Calu3 (cell line): ENCODE measurements around the gene ARHGAP6. TPM values are rescaled to one million over a fixed set of nuclear protein-coding genes. Genes with fewer than 3 reads are reported as not detected.
A peak's percentile ranks its signal among the peaks of the same experiment; 100 is the strongest.

Experiments used
- BruUV-seq: library from RNA; stranded (reverse); fragments of 400-500 nt; replicated peaks from 2 replicates; lab custom pipeline; 2021; lab: Mats Ljungman, UMichigan
- CTCF ChIA-PET: fragments of 300-600 bp; sonication (Branson Sonifier 250); formaldehyde crosslinking; loops from one replicate; lab custom pipeline; 2022; ENCODE audit warnings: antibody characterized with exemption; lab: Charles Lee
- DNase-seq: peaks from one replicate; pipeline ENCODE4 v3.0.0; 2022
- H3K27ac Mint-ChIP-seq: one replicate; pipeline ENCODE4 v1.8.0; 2022; ENCODE audit warnings: mixed read lengths; ENCODE audit not compliant: unreplicated experiment
- H3K27me3 Mint-ChIP-seq: one replicate; pipeline ENCODE4 v1.8.0; 2022; ENCODE audit warnings: mixed read lengths; ENCODE audit not compliant: unreplicated experiment
- H3K36me3 Mint-ChIP-seq: one replicate; pipeline ENCODE4 v1.8.0; 2022; ENCODE audit warnings: mild to moderate bottlenecking, moderate library complexity, mixed read lengths; ENCODE audit not compliant: insufficient read depth, unreplicated experiment
- H3K4me1 Mint-ChIP-seq: one replicate; pipeline ENCODE4 v1.8.0; 2022; ENCODE audit warnings: mild to moderate bottlenecking, low read depth, mixed read lengths; ENCODE audit not compliant: unreplicated experiment
- H3K4me3 Mint-ChIP-seq: one replicate; pipeline ENCODE4 v1.8.0; 2022; ENCODE audit warnings: mild to moderate bottlenecking, low read depth, moderate library complexity, mixed read lengths; ENCODE audit not compliant: unreplicated experiment
- H3K9me3 Mint-ChIP-seq: one replicate; pipeline ENCODE4 v1.8.0; 2022; ENCODE audit warnings: low read depth, mixed read lengths; ENCODE audit not compliant: unreplicated experiment
- intact Hi-C: fragments of 100-400 bp; cut with micrococcal nuclease; formaldehyde crosslinking; loops from one replicate; pipeline ENCODE4 v1.10.0; 2022; ENCODE audit not compliant: unreplicated experiment
- total RNA-seq: library from RNA; stranded (reverse); gene quantifications from 2 replicates; pipeline ENCODE4 v1.2.3, GENCODE V29; 2022
- TF ChIP-seq, protein P1 (sequence below): fragments of 200-600 bp; IDR thresholded peaks from one replicate; pipeline ENCODE4 v1.8.0; 2022; ENCODE audit warnings: antibody characterized with exemption; ENCODE audit not compliant: unreplicated experiment

Gene ARHGAP6
- total RNA-seq, 1 experiment from 2014 or later: not detected

DNA sequence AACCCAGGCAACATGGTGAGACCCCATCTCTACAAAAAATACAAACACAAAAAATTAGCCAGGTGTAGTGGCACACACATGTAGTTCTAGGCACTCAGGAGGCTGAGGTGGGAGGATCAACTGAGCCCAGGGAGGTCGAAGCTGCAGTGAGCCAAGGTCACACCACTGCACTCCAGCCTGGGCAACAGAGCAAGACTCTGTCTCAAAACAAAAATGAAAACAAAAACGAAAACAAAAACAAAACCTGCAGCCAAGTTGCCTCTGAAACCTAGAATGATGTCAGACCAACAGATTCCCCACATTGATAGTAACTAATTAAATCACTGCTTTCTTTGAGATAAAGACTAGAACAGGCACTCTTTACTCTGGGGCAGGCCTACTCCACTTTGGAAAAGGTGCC is 268.0 kb downstream of the ARHGAP6 start:
- CTCF ChIA-PET: no interaction called here
- TF ChIP-seq, protein P1, sequence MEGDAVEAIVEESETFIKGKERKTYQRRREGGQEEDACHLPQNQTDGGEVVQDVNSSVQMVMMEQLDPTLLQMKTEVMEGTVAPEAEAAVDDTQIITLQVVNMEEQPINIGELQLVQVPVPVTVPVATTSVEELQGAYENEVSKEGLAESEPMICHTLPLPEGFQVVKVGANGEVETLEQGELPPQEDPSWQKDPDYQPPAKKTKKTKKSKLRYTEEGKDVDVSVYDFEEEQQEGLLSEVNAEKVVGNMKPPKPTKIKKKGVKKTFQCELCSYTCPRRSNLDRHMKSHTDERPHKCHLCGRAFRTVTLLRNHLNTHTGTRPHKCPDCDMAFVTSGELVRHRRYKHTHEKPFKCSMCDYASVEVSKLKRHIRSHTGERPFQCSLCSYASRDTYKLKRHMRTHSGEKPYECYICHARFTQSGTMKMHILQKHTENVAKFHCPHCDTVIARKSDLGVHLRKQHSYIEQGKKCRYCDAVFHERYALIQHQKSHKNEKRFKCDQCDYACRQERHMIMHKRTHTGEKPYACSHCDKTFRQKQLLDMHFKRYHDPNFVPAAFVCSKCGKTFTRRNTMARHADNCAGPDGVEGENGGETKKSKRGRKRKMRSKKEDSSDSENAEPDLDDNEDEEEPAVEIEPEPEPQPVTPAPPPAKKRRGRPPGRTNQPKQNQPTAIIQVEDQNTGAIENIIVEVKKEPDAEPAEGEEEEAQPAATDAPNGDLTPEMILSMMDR: no peak
- Mint-ChIP-seq H3K36me3 (no peaks in the 10 kb centered on the region), H3K9me3 (no peaks in the 10 kb centered on the region), H3K4me3 (no peak overlapping the region), H3K27ac (no peak overlapping the region), H3K4me1 (no peaks in the 10 kb centered on the region), H3K27me3 (no peaks in the 10 kb centered on the region)
- no TSS peak for BruUV-seq
- intact Hi-C loops: no loop called here
- no peak for DNase-seq

GRCh38 chrX:11395859-11396258 is 269.9 kb downstream of the ARHGAP6 start:
- CTCF ChIA-PET: no interaction called here
- BruUV-seq: no TSS peak
- H3K4me3 Mint-ChIP-seq: no peak overlapping the region
- intact Hi-C loops: no loop called here
- TF ChIP-seq, protein P1: no peak
- no peak overlapping the region for H3K27ac Mint-ChIP-seq
- no peaks in the 10 kb centered on the region for H3K36me3 Mint-ChIP-seq
- no peaks in the 10 kb centered on the region for H3K27me3 Mint-ChIP-seq
- no peak for DNase-seq
- no peaks in the 10 kb centered on the region for H3K4me1 Mint-ChIP-seq
- no peaks in the 10 kb centered on the region for H3K9me3 Mint-ChIP-seq

DNA sequence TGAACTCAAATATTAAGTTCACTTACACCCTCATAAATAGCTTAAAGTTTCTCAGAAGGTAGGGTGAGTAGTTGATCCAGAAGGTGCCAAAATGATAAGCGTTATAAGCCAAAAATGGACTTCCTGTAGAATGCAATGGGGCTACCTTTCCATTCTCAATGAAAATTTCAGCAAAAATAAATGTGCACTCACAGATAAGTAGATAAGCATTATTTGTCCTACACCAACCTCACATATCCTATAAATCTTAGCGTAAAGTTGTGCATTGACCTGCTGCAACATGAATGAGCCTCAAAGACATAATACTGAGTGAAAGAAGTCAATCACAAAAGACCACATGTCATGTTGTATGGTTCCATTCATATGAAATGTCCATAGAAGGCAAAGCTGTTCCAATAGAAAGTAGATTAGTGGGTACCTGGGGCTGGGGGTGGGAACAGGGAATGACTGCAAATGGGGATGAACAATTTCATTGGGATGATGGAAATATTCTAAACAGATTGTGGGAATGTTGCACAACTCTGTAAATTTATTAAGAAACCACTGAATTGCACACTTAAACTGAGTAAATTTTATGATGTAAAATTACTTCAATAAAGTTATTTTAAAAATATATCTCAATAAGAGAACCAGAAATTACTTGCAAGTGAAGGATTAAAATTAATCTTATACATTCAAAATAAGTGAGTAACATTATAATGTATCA is 271.6 kb downstream of the ARHGAP6 start:
- no peak overlapping the region for H3K27ac Mint-ChIP-seq
- no peaks in the 10 kb centered on the region for H3K27me3 Mint-ChIP-seq
- H3K9me3 Mint-ChIP-seq: no peaks in the 10 kb centered on the region
- H3K4me1 Mint-ChIP-seq: no peaks in the 10 kb centered on the region
- TF ChIP-seq, protein P1: no peak
- CTCF ChIA-PET: no interaction called here
- H3K4me3 Mint-ChIP-seq: no peak overlapping the region
- BruUV-seq: no TSS peak
- DNase-seq: no peak
- H3K36me3 Mint-ChIP-seq: no peaks in the 10 kb centered on the region
- intact Hi-C loops: no loop called here

- H3K4me3 Mint-ChIP-seq: no peak overlapping the region
- no peaks in the 10 kb centered on the region for H3K36me3 Mint-ChIP-seq
- no peaks in the 10 kb centered on the region for H3K27me3 Mint-ChIP-seq
- TF ChIP-seq, protein P1: no peak
- DNase-seq: no peak
- H3K27ac Mint-ChIP-seq: peak overlapping the region; percentile 72
- H3K9me3 Mint-ChIP-seq: no peaks in the 10 kb centered on the region
- intact Hi-C loops: loop anchor here (10.0 kb wide), 1 partner anchor 108 kb away; no protein-coding TSS in a partner anchor
- H3K4me1 Mint-ChIP-seq: peaks cover 20% of the 10 kb centered on the region
- CTCF ChIA-PET: no interaction called here
- no TSS peak for BruUV-seq
These were observed 278.9 kb downstream of the ARHGAP6 start for GRCh38 chrX:11386812-11387211.
